Measurements from ENCODE around the gene NCAM2. TPM values are rescaled to one million over a fixed set of nuclear protein-coding genes. Genes with fewer than 3 reads are reported as not detected.

NCAM2 gene
- total and polyA plus RNA-seq, 2 donors (not counting 3 experiments of a cell fraction or from before 2014, with no cell fraction given): 0.11 to 0.27 TPM

GRCh38 chr21:21384977-21385376 is 386.8 kb downstream of the NCAM2 start:
- Histone ChIP-seq H3K36me3 (ENCODE audit: control insufficient read depth in 2 of 2, extremely low read depth in 1 of 2, insufficient read depth in 2 of 2, low read length in 2 of 2) (no peaks in the 10 kb centered on the region), H3K9me3 (replicated peaks; ENCODE audit: control insufficient read depth, insufficient read depth, low read length) (no peaks in the 10 kb centered on the region), H3K79me2 (ENCODE audit: control insufficient read depth, insufficient read depth, low read length) (no peaks in the 10 kb centered on the region), H3K4me3 (replicated peaks in 1 of 3; ENCODE audit: insufficient read depth in 1 of 3, low read depth in 1 of 3, low read length in 3 of 3) (no peak overlapping the region), H3K27ac (ENCODE audit: insufficient read depth, low read depth, low read length) (no peak overlapping the region), H3K9me1 (replicated peaks; ENCODE audit: control insufficient read depth, extremely low read depth, insufficient read depth, low read length) (no peaks in the 10 kb centered on the region), H4K20me1 (replicated peaks; ENCODE audit: control insufficient read depth, extremely low read depth, insufficient read depth, low read length) (no peaks in the 10 kb centered on the region), H3K4me2 (ENCODE audit: insufficient read depth, low read length) (no peak overlapping the region), H3K9ac (replicated peaks; ENCODE audit: extremely low read depth, insufficient read depth, low read length) (no peak overlapping the region), H3K27me3 (ENCODE audit: control insufficient read depth in 2 of 2, insufficient read depth in 2 of 2, low read length in 2 of 2) (no peaks in the 10 kb centered on the region), H3K4me1 (ENCODE audit: control insufficient read depth, extremely low read depth, insufficient read depth, low read length) (no peaks in the 10 kb centered on the region), H2AFZ (ENCODE audit: low read depth, low read length) (no peak overlapping the region)
- dilution Hi-C loops (cut with MboI; ENCODE audit: extremely low pct_ligation_motif_present, low sequenced_read_pairs) (no loop called here), intact Hi-C loops (cut with micrococcal nuclease) (no loop called here)
- CTCF ChIA-PET: no interaction called here
- TF ChIP-seq FOS (IDR thresholded peaks at IDR 0.05; ENCODE audit: borderline replicate concordance, insufficient read depth, low read length) (no peak), JUN (IDR thresholded peaks at IDR 0.05; ENCODE audit: borderline replicate concordance, insufficient read depth, insufficient read length, low read depth) (no peak), POLR2A (IDR thresholded peaks at IDR 0.05; ENCODE audit: low read depth, low read length) (no peak), EZH2 (IDR thresholded peaks at IDR 0.05; ENCODE audit: borderline replicate concordance, low read depth, low read length, severe bottlenecking) (no peak)
- POLR2A ChIA-PET: no interaction called here
- BruUV-seq (replicated peaks): no TSS peak
- no peak for FAIRE-seq
- no peak for DNase-seq (ENCODE audit: low read depth, low spot score)

- H4K20me1 ChIP-seq (replicated peaks; ENCODE audit: control insufficient read depth, extremely low read depth, insufficient read depth, low read length): no peaks in the 10 kb centered on the region
- no peaks in the 10 kb centered on the region for H3K4me1 ChIP-seq (ENCODE audit: control insufficient read depth, extremely low read depth, insufficient read depth, low read length)
- H3K27me3 ChIP-seq (ENCODE audit: control insufficient read depth in 2 of 2, insufficient read depth in 2 of 2, low read length in 2 of 2): no peaks in the 10 kb centered on the region
- ChIA-PET CTCF (no interaction called here), POLR2A (no interaction called here)
- DNase-seq (ENCODE audit: low read depth, low spot score) (no peak), FAIRE-seq (no peak)
- no peaks in the 10 kb centered on the region for H3K9me3 ChIP-seq (replicated peaks; ENCODE audit: control insufficient read depth, insufficient read depth, low read length)
- no peak overlapping the region for H3K9ac ChIP-seq (replicated peaks; ENCODE audit: extremely low read depth, insufficient read depth, low read length)
- no peak overlapping the region for H3K4me3 ChIP-seq (replicated peaks in 1 of 3; ENCODE audit: insufficient read depth in 1 of 3, low read depth in 1 of 3, low read length in 3 of 3)
- intact Hi-C loops (cut with micrococcal nuclease): no loop called here
- H3K9me1 ChIP-seq (replicated peaks; ENCODE audit: control insufficient read depth, extremely low read depth, insufficient read depth, low read length): no peaks in the 10 kb centered on the region
- H2AFZ ChIP-seq (ENCODE audit: low read depth, low read length): no peak overlapping the region
- no peak overlapping the region for H3K4me2 ChIP-seq (ENCODE audit: insufficient read depth, low read length)
- H3K79me2 ChIP-seq (ENCODE audit: control insufficient read depth, insufficient read depth, low read length): no peaks in the 10 kb centered on the region
- no peaks in the 10 kb centered on the region for H3K36me3 ChIP-seq (ENCODE audit: control insufficient read depth in 2 of 2, extremely low read depth in 1 of 2, insufficient read depth in 2 of 2, low read length in 2 of 2)
- dilution Hi-C loops (cut with MboI; ENCODE audit: extremely low pct_ligation_motif_present, low sequenced_read_pairs): no loop called here
- H3K27ac ChIP-seq (ENCODE audit: insufficient read depth, low read depth, low read length): no peak overlapping the region
- BruUV-seq (replicated peaks): no TSS peak
- TF ChIP-seq POLR2AphosphoS5 (IDR thresholded peaks at IDR 0.05; ENCODE audit: insufficient read depth, low read depth, low read length): no peak
- TF ChIP-seq EZH2 (IDR thresholded peaks at IDR 0.05; ENCODE audit: borderline replicate concordance, low read depth, low read length, severe bottlenecking): no peak
- TF ChIP-seq POLR2A (IDR thresholded peaks at IDR 0.05; ENCODE audit: low read depth, low read length): no peak
- TF ChIP-seq GATA2 (IDR thresholded peaks at IDR 0.05; ENCODE audit: insufficient read depth, insufficient read length, low read depth, low read length): no peak
- TF ChIP-seq MAX (IDR thresholded peaks at IDR 0.05; ENCODE audit: insufficient read depth, insufficient read length): no peak
- no peak for TF ChIP-seq JUN (IDR thresholded peaks at IDR 0.05; ENCODE audit: borderline replicate concordance, insufficient read depth, insufficient read length, low read depth)
- TF ChIP-seq CTCF (IDR thresholded peaks at IDR 0.05; ENCODE audit: extremely low read depth in 1 of 2, insufficient read depth in 1 of 2, low read depth in 1 of 2, low read length in 2 of 2): no peak
- no peak for TF ChIP-seq MYC (IDR thresholded peaks at IDR 0.05; ENCODE audit: low read depth, low read length)
- no peak for TF ChIP-seq FOS (IDR thresholded peaks at IDR 0.05; ENCODE audit: borderline replicate concordance, insufficient read depth, low read length)
Observed at GRCh38 chr21:21385404-21385803, 387.2 kb downstream of the NCAM2 start.
